ENCODE results near the gene SLC14A1. TPM values are rescaled to one million over a fixed set of nuclear protein-coding genes. Genes with fewer than 3 reads are reported as not detected.

SLC14A1 gene
- total RNA-seq, 2 donors from 2014 or later: 0.32 to 0.52 TPM

DNA sequence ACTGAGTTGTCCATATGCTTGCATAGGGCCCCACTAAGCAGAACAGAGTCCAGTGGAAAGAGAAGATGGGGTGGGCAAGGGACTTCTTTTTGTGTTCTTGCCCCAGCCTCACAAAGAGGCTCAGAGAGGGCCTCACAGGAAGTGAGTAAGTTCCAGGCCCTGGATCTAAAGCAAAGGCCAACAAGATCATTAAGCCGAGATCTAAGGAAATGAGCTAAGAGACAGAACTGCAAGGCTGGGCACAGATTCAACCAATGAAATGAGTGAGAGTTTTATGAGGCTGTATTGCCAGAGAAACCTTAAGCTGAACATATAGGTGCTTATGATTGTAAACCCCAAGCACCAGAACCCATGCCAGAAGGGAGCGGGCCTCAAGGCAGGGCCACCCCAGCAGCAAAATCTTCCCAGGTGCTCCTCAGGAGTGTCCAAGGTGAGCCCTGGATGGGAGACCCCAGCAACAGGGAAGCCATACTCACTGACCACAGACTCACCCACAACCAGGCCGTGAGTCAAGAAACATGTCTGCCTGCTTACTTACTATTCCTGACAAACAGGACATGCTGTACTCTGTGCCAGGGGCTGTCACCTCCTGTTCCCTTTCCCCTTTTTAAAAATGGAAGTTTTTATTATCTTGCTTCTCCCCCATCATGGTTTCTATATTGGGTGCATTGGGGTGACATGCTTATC, 40.2 kb downstream of the SLC14A1 start:
- H3K9ac ChIP-seq (ENCODE audit: low read depth in 2 of 2, low read length in 2 of 2): no peak overlapping the region
- H3K4me3 ChIP-seq: no peak overlapping the region
- no peak overlapping the region for H3K27ac ChIP-seq
- H3K36me3 ChIP-seq: no peaks in the 10 kb centered on the region
- no peaks in the 10 kb centered on the region for H3K4me1 ChIP-seq
- no peak for DNase-seq
- no peaks in the 10 kb centered on the region for H3K9me3 ChIP-seq
- no peaks in the 10 kb centered on the region for H3K27me3 ChIP-seq
- TF ChIP-seq, protein P1, sequence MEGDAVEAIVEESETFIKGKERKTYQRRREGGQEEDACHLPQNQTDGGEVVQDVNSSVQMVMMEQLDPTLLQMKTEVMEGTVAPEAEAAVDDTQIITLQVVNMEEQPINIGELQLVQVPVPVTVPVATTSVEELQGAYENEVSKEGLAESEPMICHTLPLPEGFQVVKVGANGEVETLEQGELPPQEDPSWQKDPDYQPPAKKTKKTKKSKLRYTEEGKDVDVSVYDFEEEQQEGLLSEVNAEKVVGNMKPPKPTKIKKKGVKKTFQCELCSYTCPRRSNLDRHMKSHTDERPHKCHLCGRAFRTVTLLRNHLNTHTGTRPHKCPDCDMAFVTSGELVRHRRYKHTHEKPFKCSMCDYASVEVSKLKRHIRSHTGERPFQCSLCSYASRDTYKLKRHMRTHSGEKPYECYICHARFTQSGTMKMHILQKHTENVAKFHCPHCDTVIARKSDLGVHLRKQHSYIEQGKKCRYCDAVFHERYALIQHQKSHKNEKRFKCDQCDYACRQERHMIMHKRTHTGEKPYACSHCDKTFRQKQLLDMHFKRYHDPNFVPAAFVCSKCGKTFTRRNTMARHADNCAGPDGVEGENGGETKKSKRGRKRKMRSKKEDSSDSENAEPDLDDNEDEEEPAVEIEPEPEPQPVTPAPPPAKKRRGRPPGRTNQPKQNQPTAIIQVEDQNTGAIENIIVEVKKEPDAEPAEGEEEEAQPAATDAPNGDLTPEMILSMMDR (IDR thresholded peaks at IDR 0.05): no peak
- intact Hi-C loops (cut with DNase I): loop anchor here (10.0 kb wide), 1 partner anchor 49 kb away; no protein-coding TSS in a partner anchor

DNA sequence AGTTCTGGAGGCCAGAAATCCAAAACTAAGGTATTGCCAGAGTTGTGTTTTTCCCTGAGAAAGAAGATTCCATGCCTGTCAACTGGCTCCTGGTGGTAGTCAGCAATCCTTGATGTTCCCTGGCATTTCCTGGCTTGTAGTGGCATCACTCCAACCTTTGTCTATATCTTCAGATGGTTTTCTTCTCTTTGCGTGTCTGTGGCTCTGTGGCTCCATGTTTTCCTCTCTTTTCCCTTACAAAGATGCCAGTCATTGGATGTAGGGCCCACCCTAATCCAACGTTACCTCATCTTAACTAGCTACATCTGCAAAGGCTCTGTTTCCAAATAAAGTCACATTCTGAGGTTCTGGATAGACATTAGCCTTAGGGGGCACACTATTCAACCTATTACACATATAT, 41.8 kb downstream of the SLC14A1 start:
- TF ChIP-seq, protein P1 (IDR thresholded peaks at IDR 0.05): no peak
- Histone ChIP-seq H3K27me3 (no peaks in the 10 kb centered on the region), H3K36me3 (no peaks in the 10 kb centered on the region), H3K4me1 (no peaks in the 10 kb centered on the region), H3K27ac (no peak overlapping the region), H3K4me3 (no peak overlapping the region), H3K9me3 (no peaks in the 10 kb centered on the region), H3K9ac (ENCODE audit: low read depth in 2 of 2, low read length in 2 of 2) (no peak overlapping the region)
- no peak for DNase-seq
- intact Hi-C loops (cut with DNase I): loop anchor here (10.0 kb wide), 1 partner anchor 51 kb away; no protein-coding TSS in a partner anchor

DNA sequence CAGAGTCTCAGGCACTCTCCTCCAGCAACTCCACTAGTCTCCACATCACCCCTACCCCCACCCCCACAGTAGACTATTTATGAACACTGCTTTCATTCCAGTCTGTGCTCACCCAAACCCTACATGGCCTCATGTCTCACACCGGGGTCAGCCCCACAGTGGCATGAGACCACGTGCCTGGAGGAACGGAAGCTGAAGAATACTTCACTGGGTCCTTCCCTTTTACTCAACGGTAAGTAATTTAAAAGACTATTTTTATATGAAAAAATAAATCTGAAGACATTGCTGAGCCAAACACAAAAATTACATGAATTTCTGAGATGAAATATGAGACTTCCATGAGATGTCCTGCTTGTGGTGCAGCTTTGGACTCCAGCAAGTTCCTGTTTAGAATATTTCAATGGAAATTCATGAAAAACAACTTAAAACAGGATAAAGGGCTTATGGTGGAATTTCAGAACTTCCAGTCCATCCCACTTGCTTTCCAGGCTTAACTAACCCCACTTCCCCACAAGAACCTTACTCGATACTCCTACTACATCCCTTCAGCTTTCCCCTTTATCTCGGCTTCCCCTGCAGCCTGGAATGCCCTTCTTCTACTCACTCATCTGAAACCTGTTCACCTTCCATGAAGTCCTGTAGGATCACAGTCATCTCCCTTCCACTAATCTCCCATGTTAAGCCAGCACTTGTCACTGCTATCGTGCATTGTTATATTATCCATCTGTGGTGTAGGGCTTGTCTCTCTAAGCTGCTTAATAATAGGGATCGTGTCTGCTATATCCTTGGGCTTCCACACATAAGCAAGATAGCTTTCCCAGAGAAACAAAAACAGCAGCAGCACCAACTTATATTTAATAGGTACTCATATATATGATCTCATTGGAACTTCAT, 47.9 kb downstream of the SLC14A1 start:
- no peaks in the 10 kb centered on the region for H3K36me3 ChIP-seq
- no peak for DNase-seq
- no peak overlapping the region for H3K27ac ChIP-seq
- no peaks in the 10 kb centered on the region for H3K4me1 ChIP-seq
- no peaks in the 10 kb centered on the region for H3K27me3 ChIP-seq
- TF ChIP-seq, protein P1 (IDR thresholded peaks at IDR 0.05): no peak
- H3K9me3 ChIP-seq: no peaks in the 10 kb centered on the region
- no peak overlapping the region for H3K9ac ChIP-seq (ENCODE audit: low read depth in 2 of 2, low read length in 2 of 2)
- intact Hi-C loops (cut with DNase I): no loop called here
- no peak overlapping the region for H3K4me3 ChIP-seq

DNA sequence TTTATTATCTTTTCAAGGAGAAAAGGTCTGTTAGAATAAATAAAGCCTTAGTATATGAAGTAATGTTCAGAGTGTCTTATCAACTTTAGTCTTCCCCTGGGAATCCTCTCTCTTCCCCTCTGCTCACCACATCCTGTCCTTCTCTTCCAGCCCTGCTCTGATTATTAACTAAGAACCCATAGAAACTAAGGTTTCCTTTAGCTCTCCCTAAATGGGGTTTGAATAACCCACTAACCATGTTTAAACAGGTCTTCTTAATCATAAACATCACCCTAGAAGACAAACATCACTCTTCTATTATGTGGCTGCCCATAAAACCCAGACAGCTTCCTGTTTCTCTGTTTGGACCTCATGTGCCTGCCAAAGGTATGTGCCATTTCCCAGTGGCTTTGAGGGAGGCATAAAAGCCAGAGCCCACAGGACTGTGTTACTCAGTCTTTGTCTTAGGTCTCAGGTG, 50.1 kb downstream of the SLC14A1 start:
- Histone ChIP-seq H3K27me3 (no peaks in the 10 kb centered on the region), H3K4me1 (no peaks in the 10 kb centered on the region), H3K27ac (no peak overlapping the region), H3K9me3 (no peaks in the 10 kb centered on the region), H3K9ac (ENCODE audit: low read depth in 2 of 2, low read length in 2 of 2) (no peak overlapping the region), H3K4me3 (no peak overlapping the region), H3K36me3 (no peaks in the 10 kb centered on the region)
- intact Hi-C loops (cut with DNase I): no loop called here
- TF ChIP-seq, protein P1 (IDR thresholded peaks at IDR 0.05): no peak
- no peak for DNase-seq

DNA sequence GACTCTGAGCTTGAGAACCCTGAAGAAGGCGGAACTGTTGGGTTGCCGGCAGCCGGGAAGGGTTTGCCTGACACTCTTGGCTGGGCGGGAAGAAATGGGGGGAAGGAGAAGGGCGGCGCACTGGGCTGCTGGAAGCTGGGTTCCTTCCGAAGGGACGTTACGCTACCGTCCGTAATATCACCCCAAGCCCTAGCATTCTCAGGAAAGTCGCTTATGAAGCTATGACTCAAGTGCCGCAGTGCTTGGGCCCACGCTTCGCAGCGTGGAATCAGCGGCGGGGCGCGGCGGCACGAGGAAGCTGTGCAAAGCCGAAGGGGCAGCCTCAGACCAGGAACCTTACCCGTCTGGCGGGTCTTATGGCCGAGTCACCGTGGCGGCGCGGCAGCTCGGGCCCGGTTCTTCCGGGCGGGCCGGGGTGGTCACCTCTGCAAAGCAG, 51.3 kb downstream of the SLC14A1 start:
- H3K27ac ChIP-seq: no peak overlapping the region
- H3K9ac ChIP-seq (ENCODE audit: low read depth in 2 of 2, low read length in 2 of 2): peak overlapping the region; percentile 46 to 67
- no peaks in the 10 kb centered on the region for H3K27me3 ChIP-seq
- DNase-seq: peak; percentile 69
- TF ChIP-seq, protein P1 (IDR thresholded peaks at IDR 0.05): no peak
- H3K4me3 ChIP-seq: peak overlapping the region; percentile 57
- H3K36me3 ChIP-seq: no peaks in the 10 kb centered on the region
- H3K4me1 ChIP-seq: no peaks in the 10 kb centered on the region
- intact Hi-C loops (cut with DNase I): no loop called here
- no peaks in the 10 kb centered on the region for H3K9me3 ChIP-seq
